Neural progenitor cell (in vitro differentiated cells): ENCODE measurements around the gene VWA7. TPM values are rescaled to one million over a fixed set of nuclear protein-coding genes. Genes with fewer than 3 reads are reported as not detected.

ENCODE experiments used
- DNase-seq: peaks from one replicate; pipeline ENCODE4 v3.0.0-alpha.2; 2016; ENCODE audit warnings: low spot score
- H2AFZ ChIP-seq: fragments of 200-600 bp; sonication (generic); replicated peaks from 2 replicates; pipeline ENCODE4 v1.6.1; 2016; ENCODE audit warnings: antibody characterized with exemption
- H3F3A ChIP-seq: fragments of 200-600 bp; sonication (generic); 2 replicates; pipeline ENCODE4 v1.6.1; 2016; ENCODE audit warnings: antibody characterized with exemption, low read depth
- H3K27ac ChIP-seq: fragments of 200-600 bp; sonication (generic); 2 replicates; pipeline ENCODE4 v1.5.1; 2016; ENCODE audit warnings: mild to moderate bottlenecking
- H3K27me3 ChIP-seq: fragments of 200-600 bp; sonication (generic); 2 replicates; pipeline ENCODE4 v1.6.1; 2016; ENCODE audit warnings: mild to moderate bottlenecking, moderate library complexity
- H3K36me3 ChIP-seq: fragments of 200-600 bp; sonication (generic); 2 replicates; pipeline ENCODE4 v1.5.1; 2016
- H3K4me1 ChIP-seq: fragments of 200-600 bp; sonication (generic); 2 replicates; pipeline ENCODE4 v1.6.1; 2016; ENCODE audit warnings: mixed run types
- H3K4me2 ChIP-seq: fragments of 200-600 bp; sonication (generic); 2 replicates; pipeline ENCODE4 v1.6.1; 2016
- H3K4me3 ChIP-seq: fragments of 200-600 bp; sonication (generic); 2 replicates; pipeline ENCODE4 v1.5.1; 2016
- H3K79me2 ChIP-seq: fragments of 200-600 bp; sonication (generic); 2 replicates; pipeline ENCODE4 v1.6.1; 2016; ENCODE audit warnings: low read depth
- H3K9ac ChIP-seq: fragments of 200-600 bp; sonication (generic); 2 replicates; pipeline ENCODE4 v1.6.1; 2016
- H3K9me3 ChIP-seq: fragments of 200-600 bp; sonication (generic); 2 replicates; pipeline ENCODE4 v1.5.1; 2016; ENCODE audit warnings: low read depth
- H4K20me1 ChIP-seq: fragments of 200-600 bp; sonication (generic); 2 replicates; pipeline ENCODE4 v1.6.1; 2016; ENCODE audit warnings: low read depth
- H3K27ac Mint-ChIP-seq: 3 replicates; pipeline ENCODE4 v1.8.0; 2021; ENCODE audit warnings: mixed read lengths
- H3K27me3 Mint-ChIP-seq: 2 replicates; pipeline ENCODE4 v1.8.0; 2022; ENCODE audit warnings: low read depth, mild to moderate bottlenecking, inconsistent platforms, moderate library complexity, mixed read lengths; ENCODE audit not compliant: insufficient read depth
- H3K36me3 Mint-ChIP-seq: 3 replicates; pipeline ENCODE4 v1.8.0; 2021; ENCODE audit warnings: mixed read lengths
- H3K4me1 Mint-ChIP-seq: 3 replicates; pipeline ENCODE4 v1.8.0; 2021; ENCODE audit warnings: mixed read lengths
- H3K4me3 Mint-ChIP-seq: 3 replicates; pipeline ENCODE4 v1.8.0; 2021; ENCODE audit warnings: mild to moderate bottlenecking, moderate library complexity, mixed read lengths
- H3K9me3 Mint-ChIP-seq: 3 replicates; pipeline ENCODE4 v1.8.0; 2020; ENCODE audit warnings: mixed read lengths
- CTCF ChIP-seq: fragments of 200-600 bp; sonication (generic); IDR thresholded peaks from 2 replicates; pipeline ENCODE4 v1.5.1; 2017; ENCODE audit warnings: antibody characterized with exemption, mild to moderate bottlenecking
- EZH2 ChIP-seq: fragments of 200-600 bp; sonication (generic); IDR thresholded peaks from 2 replicates; pipeline ENCODE4 v1.6.1; 2017; ENCODE audit warnings: antibody characterized with exemption, mild to moderate bottlenecking, moderate library complexity
- EZH2phosphoT487 ChIP-seq: fragments of 200-600 bp; sonication (generic); IDR thresholded peaks from 2 replicates; pipeline ENCODE4 v1.6.1; 2017; ENCODE audit warnings: antibody characterized with exemption
- total RNA-seq: library from RNA; depleted of rRNA; stranded (reverse); fragments of >200 nt; gene quantifications from 2 replicates; pipeline ENCODE4 v1.2.3, GENCODE V29; 2015; ENCODE audit warnings: low replicate concordance

The VWA7 gene
- total RNA-seq, 1 donor from 2014 or later = 0.34 TPM

- Mint-ChIP-seq H3K27me3 (peaks cover 15% of the 10 kb centered on the region), H3K36me3 (peaks cover 32% of the 10 kb centered on the region), H3K4me1 (peaks cover 27% of the 10 kb centered on the region), H3K4me3 (no peak overlapping the region), H3K27ac (peak overlapping the region; percentile 72), H3K9me3 (no peaks in the 10 kb centered on the region)
- Histone ChIP-seq H3K9me3 (no peaks in the 10 kb centered on the region), H3K27ac (no peak overlapping the region), H3K4me3 (no peak overlapping the region), H3K79me2 (peaks cover 18% of the 10 kb centered on the region), H3K4me2 (no peak overlapping the region), H3K4me1 (peaks cover 7% of the 10 kb centered on the region), H3K9ac (no peak overlapping the region), H3F3A (peaks cover 20% of the 10 kb centered on the region), H3K27me3 (no peaks in the 10 kb centered on the region), H3K36me3 (no peaks in the 10 kb centered on the region), H4K20me1 (peaks cover 17% of the 10 kb centered on the region), H2AFZ (no peak overlapping the region)
- no peak for DNase-seq
- TF ChIP-seq CTCF = no peak
These were observed 53.0 kb downstream of the VWA7 start for GRCh38 chr6:31723980-31724691.

- no peak within 1 kb of the TSS for H3K27ac ChIP-seq
- DNase-seq = no peak
- H3F3A ChIP-seq = peaks cover 17% of the 10 kb centered on the region
- H3K9ac ChIP-seq = no peak within 1 kb of the TSS
- H4K20me1 ChIP-seq = peaks cover 10% of the 10 kb centered on the region
- H3K27ac Mint-ChIP-seq = peak within 1 kb of the TSS; percentile 72
- no peak within 1 kb of the TSS for H2AFZ ChIP-seq
- H3K4me2 ChIP-seq = no peak within 1 kb of the TSS
- peaks cover 19% of the 10 kb centered on the region for H3K4me1 Mint-ChIP-seq
- H3K9me3 ChIP-seq = no peaks in the 10 kb centered on the region
- H3K27me3 Mint-ChIP-seq = peaks cover 15% of the 10 kb centered on the region
- peaks cover 10% of the 10 kb centered on the region for H3K79me2 ChIP-seq
- H3K4me3 Mint-ChIP-seq = no peak within 1 kb of the TSS
- H3K36me3 ChIP-seq = no peaks in the 10 kb centered on the region
- H3K4me3 ChIP-seq = no peak within 1 kb of the TSS
- H3K9me3 Mint-ChIP-seq = no peaks in the 10 kb centered on the region
- TF ChIP-seq CTCF (no peak), EZH2phosphoT487 (no peak), EZH2 (no peak)
- H3K27me3 ChIP-seq = no peaks in the 10 kb centered on the region
- H3K36me3 Mint-ChIP-seq = peaks cover 27% of the 10 kb centered on the region
- H3K4me1 ChIP-seq = peaks cover under 1% of the 10 kb centered on the region
These were observed 53.7 kb downstream of the VWA7 start, which contains the start of gene MPIG6B for GRCh38 chr6:31723245-31723979. Gene MPIG6B, plus strand, starts transcription at chr6:31723373. Its CDS starts 11 bp downstream, at chr6:31723384.

- Mint-ChIP-seq H3K4me1 (peaks cover 20% of the 10 kb centered on the region), H3K9me3 (no peaks in the 10 kb centered on the region), H3K27ac (no peak overlapping the region), H3K36me3 (peaks cover 21% of the 10 kb centered on the region), H3K27me3 (peaks cover 13% of the 10 kb centered on the region), H3K4me3 (no peak overlapping the region)
- Histone ChIP-seq H3K27me3 (no peaks in the 10 kb centered on the region), H3K27ac (no peak overlapping the region), H3K79me2 (no peaks in the 10 kb centered on the region), H3K4me3 (no peak overlapping the region), H3K4me1 (no peaks in the 10 kb centered on the region), H3K9ac (no peak overlapping the region), H3K9me3 (no peaks in the 10 kb centered on the region), H2AFZ (no peak overlapping the region), H4K20me1 (peaks cover under 1% of the 10 kb centered on the region), H3F3A (peaks cover 17% of the 10 kb centered on the region), H3K36me3 (no peaks in the 10 kb centered on the region), H3K4me2 (no peak overlapping the region)
- no peak for DNase-seq
- TF ChIP-seq EZH2phosphoT487 = no peak
These were observed 55.0 kb downstream of the VWA7 start for GRCh38 chr6:31722173-31722572.
